Fibroblast of skin of back (primary cell): ENCODE results near the gene CENPP.

Experiments
- DNase-seq: peaks from one replicate; pipeline ENCODE4 v3.0.0-alpha.2; 2013

Gene CENPP

GRCh38 chr9:92601451-92601850, 275.7 kb downstream of the CENPP start:
- no peak for DNase-seq

DNA sequence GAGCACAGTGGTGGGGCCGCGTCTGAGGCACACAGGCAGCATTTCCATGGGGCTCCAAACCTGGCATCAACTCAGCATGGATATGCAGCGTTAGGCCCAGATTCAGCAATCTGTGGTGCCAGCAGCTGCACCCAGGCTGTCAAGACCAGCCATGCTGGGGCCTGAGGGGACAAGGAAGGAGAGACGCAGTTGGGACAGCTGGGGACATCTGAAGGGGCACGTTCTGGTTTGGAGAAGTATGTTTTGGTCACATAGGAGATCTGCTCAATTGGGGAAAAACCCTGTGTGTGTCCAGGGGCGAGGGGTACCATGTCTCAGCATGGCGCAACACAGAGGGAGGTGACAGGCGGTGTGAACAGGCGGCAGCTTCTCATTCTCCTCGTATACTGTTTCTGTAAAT, 276.7 kb downstream of the CENPP start:
- DNase-seq: no peak

DNA sequence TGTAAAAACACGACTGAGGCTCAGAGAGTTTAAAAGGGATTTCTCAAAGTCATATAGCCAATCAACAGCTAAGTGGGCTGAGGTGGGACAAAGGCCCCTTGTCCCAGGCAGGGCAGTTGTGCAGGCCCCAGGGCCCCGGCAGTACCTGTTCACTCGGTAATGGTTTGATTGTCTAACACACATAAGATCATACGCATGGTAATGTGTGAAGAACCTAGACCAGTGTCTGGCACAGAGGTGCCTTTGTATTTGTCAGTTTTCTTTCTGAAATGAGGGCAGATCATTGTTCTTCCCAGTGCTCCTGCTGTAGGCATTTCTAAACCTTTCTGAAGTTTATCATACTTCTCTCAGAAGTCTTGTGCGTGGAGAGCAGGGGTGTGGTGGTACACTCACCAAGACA, 277.3 kb downstream of the CENPP start:
- DNase-seq: no peak

- DNase-seq: no peak
Observed at GRCh38 chr9:92603990-92604389, 278.2 kb downstream of the CENPP start.

DNA sequence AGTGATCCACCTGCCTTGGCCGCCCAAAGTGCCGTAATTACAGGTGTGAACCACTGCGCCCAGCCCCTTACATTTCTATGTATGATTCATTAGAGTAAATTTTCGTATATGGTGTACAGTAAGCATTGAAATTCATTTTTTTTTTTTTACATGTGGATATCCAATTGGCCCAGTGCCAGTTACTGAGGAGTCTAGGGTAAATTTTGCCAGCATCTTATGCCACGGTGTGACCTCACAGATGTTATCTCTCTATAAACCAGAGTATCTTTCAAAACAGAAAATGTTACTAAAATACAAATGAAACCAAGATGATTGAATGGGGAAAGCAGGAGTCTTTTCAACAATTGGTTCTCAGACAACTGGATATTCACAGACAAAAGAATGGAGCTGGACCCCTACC, 279.5 kb downstream of the CENPP start:
- no peak for DNase-seq

- DNase-seq: peak; percentile 81
Observed at GRCh38 chr9:92607088-92607487, 281.3 kb downstream of the CENPP start.

- peak; percentile 85 for DNase-seq
Observed at GRCh38 chr9:92607773-92608172, 282.0 kb downstream of the CENPP start.

DNA sequence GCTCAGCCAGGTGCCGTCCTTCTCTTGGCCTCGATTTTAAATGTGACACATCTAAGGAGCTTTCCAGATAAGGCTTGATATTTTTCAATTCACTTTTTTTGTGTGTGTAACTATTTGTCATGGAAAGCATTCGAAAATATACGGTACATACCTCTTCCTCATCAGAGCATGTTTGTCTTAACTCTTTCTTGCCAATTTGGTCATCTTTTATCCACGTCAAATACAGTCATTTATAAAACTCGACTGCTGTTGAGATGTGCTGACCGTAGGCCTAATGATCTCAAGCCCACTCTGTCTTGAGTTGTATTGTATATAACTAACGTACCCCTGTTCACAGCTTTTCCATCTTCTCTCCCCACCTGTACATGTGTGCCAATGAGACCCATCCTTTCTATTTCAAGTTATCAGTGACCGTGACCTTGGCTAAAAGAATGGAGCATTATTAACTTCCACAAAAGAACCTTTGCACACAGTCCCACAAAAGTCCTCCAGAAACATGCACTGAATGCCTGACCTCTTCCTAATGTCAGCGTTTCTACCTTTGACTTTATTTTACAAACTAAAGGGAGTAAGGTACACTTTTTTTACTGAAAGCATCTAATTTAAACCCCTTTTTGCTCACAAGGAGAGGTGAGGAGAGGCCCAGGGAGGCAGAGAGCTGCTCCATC, 282.6 kb downstream of the CENPP start:
- DNase-seq: peak; percentile 26

GRCh38 chr9:92608909-92609445, 283.2 kb downstream of the CENPP start:
- DNase-seq: peak; percentile 62

DNA sequence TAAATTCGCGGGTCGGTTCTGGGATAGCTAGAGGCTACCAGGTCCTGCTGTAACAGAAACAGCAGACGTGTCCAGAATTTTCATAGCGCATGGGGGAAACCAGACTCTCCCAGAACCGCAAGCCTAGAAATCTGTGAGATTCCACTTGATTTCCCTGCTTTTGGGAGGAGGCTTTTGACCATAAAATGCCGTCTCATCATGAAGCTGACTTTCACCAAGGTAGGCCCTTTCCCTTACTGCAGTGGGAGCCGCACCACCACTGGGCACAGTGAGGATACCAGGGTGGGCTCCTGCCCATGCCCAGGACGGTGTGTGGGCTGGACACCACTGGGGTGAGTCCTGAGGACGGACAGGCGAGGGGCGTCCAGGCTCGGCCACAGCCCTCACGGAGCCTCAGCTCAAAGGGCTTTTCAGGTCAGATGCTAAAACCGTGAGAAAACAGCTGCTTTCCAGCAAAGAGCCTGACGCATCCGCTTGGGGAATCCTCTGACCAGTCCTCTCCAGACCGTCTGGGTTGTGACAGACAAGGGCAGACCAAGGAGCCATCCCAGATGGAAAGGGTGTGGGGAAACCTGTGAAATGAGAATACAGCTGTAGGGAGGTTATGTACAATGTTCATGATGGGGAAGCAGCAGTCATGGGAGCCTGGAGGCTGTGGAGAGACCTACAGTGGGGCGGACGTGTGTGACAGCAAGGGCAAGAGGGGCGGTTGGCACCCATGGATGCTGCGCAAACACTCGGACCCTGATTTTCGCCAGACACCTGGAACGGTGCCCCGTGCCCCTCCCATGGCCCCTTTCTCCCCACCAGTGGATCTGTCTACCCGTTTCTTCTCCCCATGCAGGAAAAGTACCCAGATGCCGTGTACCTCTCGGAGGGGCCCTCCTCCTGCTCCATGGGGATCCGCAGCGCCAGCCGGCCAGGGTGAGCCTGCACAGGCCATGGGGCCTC, 285.0 kb downstream of the CENPP start:
- no peak for DNase-seq

- DNase-seq: no peak
Observed at GRCh38 chr9:92611621-92612285, 286.0 kb downstream of the CENPP start.

GRCh38 chr9:92612292-92612691, 286.5 kb downstream of the CENPP start:
- DNase-seq: no peak

GRCh38 chr9:92612816-92613215, 287.1 kb downstream of the CENPP start:
- no peak for DNase-seq

- DNase-seq: no peak
Observed at GRCh38 chr9:92613268-92614122, 287.7 kb downstream of the CENPP start.

DNA sequence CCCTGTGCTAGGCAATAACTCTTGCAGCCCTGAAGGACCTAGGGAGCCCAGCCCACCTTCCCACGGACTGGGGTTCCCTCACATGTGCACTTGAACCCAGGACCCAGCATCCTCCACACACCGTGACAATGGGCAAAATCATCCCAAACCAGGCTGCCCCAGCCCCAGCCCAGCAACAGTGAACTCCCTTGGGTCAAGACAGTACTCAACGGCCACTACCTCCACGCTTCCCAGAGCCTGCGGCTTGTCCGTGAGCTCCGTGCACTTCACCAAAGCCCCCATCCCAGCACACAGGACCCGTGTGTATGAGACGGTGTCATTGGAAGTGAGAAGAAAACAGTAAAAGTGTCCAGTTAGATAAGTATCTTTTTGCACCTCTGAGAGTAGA, 288.4 kb downstream of the CENPP start:
- DNase-seq: no peak

- DNase-seq: no peak
Observed at GRCh38 chr9:92614763-92615461, 289.2 kb downstream of the CENPP start.

GRCh38 chr9:92615790-92616189, 290.0 kb downstream of the CENPP start:
- DNase-seq: no peak

DNA sequence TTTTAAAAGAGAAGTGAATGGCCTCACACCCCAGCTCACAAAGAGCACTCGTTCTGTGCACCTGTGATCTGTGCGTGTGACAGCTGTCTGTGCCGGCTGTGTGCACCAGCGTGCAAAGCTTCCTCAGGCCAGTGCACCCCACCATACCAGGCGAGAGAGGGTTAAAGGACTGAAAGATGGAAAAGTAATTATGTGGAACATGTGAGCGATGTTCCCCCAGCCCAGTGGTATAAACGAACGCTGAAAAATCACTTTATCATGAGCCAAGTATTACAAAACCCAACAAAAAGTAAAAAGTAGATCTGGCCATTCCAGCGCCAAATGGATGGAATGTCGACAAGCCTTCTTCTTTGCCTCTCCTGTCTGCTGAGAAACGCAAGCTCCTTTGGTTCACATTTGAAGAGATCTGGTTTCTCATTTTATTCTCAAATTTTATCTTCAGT, 290.5 kb downstream of the CENPP start:
- no peak for DNase-seq

DNA sequence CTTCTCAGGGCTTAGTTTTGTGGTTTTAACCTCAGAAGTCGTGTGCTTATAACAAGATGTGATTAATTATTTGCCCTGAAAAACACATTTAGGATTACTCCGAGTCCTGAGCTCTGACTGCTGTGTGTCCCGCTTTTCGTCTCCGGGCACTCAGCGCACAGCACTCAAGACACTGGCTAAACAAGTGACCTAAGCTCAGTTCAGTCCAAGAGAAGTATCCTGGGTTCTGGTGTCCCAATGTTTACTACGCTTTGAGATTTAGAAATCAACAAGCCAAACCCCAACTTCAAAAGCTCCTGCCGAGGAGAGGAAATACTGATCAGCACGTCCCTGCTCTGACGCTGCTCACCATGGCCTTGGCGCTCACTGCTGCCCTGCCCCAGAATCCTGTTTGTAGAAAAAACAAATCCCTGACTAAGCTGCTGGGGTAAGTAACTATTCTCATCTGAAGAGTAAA, 290.9 kb downstream of the CENPP start:
- no peak for DNase-seq

GRCh38 chr9:92617195-92617813, 291.6 kb downstream of the CENPP start:
- no peak for DNase-seq
